ENCODE measurements around the gene ANKMY1. TPM values are rescaled to one million over a fixed set of nuclear protein-coding genes. Genes with fewer than 3 reads are reported as not detected.

The ANKMY1 gene
- total and polyA plus RNA-seq, 12 donors: 1.9 to 15.6 (median 5.3) TPM

GRCh38 chr2:240601831-240602160, 44.0 kb upstream of the ANKMY1 start:
- WGBS, 2 donors: 92 to 94% methylated on average over 11 of the region's 11 CpGs
- Histone ChIP-seq H3K36me3 (peaks cover 0 to 49% (median 8%) of the 10 kb centered on the region in 9 donors), H3K27me3 (no peaks in the 10 kb centered on the region), H3K9me3 (no peaks in the 10 kb centered on the region), H3K27ac (no peak overlapping the region), H3K4me1 (peaks cover 0 to 18% (median 10%) of the 10 kb centered on the region in 9 donors), H3K4me3 (no peak overlapping the region)
- DNase-seq (no peak), ATAC-seq (no peak)
- TF ChIP-seq, protein P1, sequence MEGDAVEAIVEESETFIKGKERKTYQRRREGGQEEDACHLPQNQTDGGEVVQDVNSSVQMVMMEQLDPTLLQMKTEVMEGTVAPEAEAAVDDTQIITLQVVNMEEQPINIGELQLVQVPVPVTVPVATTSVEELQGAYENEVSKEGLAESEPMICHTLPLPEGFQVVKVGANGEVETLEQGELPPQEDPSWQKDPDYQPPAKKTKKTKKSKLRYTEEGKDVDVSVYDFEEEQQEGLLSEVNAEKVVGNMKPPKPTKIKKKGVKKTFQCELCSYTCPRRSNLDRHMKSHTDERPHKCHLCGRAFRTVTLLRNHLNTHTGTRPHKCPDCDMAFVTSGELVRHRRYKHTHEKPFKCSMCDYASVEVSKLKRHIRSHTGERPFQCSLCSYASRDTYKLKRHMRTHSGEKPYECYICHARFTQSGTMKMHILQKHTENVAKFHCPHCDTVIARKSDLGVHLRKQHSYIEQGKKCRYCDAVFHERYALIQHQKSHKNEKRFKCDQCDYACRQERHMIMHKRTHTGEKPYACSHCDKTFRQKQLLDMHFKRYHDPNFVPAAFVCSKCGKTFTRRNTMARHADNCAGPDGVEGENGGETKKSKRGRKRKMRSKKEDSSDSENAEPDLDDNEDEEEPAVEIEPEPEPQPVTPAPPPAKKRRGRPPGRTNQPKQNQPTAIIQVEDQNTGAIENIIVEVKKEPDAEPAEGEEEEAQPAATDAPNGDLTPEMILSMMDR (IDR thresholded peaks at IDR 0.05): no peak
- intact Hi-C loops (cut with DNase I): loop anchor here in 1 of 10 donors (5.0 kb wide), 1 partner anchor 241 kb away; no protein-coding TSS in a partner anchor

GRCh38 chr2:240601061-240601830, 43.5 kb upstream of the ANKMY1 start:
- intact Hi-C loops (cut with DNase I): loop anchor here in 1 of 10 donors (5.0 kb wide), 1 partner anchor 241 kb away; no protein-coding TSS in a partner anchor
- H3K4me1 ChIP-seq: peaks cover 0 to 21% (median 11%) of the 10 kb centered on the region in 9 donors
- no peaks in the 10 kb centered on the region for H3K9me3 ChIP-seq
- no peak for ATAC-seq
- no peak overlapping the region for H3K27ac ChIP-seq
- WGBS, 2 donors: 81 to 87% methylated on average over 20 of the region's 20 CpGs
- H3K4me3 ChIP-seq: no peak overlapping the region
- H3K27me3 ChIP-seq: no peaks in the 10 kb centered on the region
- peaks cover 0 to 54% (median 8%) of the 10 kb centered on the region in 9 donors for H3K36me3 ChIP-seq
- TF ChIP-seq, protein P1 (IDR thresholded peaks at IDR 0.05): no peak
- peak in 1 of 2 donors; percentile 8 for DNase-seq

DNA sequence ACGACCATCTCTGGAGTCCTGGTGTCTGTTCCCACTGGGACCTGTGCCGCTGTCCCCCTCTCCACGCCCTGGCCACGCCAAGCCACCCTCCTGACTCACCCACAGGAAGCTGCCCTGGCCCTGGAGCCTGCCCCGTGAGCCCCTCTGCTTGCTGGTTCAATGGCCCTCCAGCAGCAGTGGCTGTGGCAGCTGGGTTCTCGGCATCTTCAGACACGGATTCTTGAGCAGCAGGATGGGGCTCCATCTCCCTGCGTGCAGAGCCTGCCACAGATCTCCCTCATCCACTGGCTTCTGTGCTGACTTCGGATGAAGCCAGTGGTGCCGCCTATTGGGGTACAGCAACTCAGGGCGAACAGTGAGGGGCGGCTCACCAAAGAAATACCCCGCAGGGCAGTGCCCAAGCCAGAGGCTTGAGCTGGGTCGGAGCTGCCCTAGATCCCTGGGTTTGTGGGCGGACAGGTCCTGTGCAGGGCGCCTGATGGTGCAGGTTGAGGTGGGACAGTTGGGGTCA, 42.7 kb upstream of the ANKMY1 start:
- H3K27ac ChIP-seq: no peak overlapping the region
- peaks cover 0 to 29% (median 16%) of the 10 kb centered on the region in 9 donors for H3K4me1 ChIP-seq
- H3K27me3 ChIP-seq: no peaks in the 10 kb centered on the region
- intact Hi-C loops (cut with DNase I): loop anchor here in 1 of 10 donors (5.0 kb wide), 1 partner anchor 242 kb away; no protein-coding TSS in a partner anchor
- H3K9me3 ChIP-seq: no peaks in the 10 kb centered on the region
- ATAC-seq: no peak
- peak in 1 of 2 donors; percentile 3 for DNase-seq
- TF ChIP-seq, protein P1 (IDR thresholded peaks at IDR 0.05): no peak
- 95 to 96% methylated on average over 16 of the region's 16 CpGs for WGBS, 2 donors
- no peak overlapping the region for H3K4me3 ChIP-seq
- peaks cover 0 to 60% (median 8%) of the 10 kb centered on the region in 9 donors for H3K36me3 ChIP-seq

DNA sequence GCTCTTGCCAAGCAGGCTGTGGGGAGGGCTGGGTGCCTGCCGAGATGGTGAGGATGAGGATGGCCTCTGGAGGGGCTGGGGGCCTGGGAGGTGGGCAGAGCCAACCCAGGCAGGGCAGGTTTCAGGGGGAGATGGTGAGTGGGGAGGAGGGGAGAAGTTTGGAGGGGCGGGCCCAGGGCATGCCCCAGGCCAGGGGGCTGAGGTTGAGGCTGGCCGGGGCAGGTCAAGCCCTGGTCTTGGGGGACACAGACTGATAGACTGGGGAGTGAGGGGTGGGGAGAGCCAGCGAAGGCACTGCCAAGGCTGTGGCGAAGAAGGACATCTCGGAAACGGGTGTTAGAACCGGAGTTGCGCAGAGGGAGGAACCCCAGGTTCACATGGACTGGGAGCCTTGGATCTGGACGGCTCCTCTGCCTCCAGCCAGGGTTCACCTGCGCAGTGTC, 41.4 kb upstream of the ANKMY1 start:
- intact Hi-C loops (cut with DNase I): loop anchor here in 1 of 10 donors (5.0 kb wide), 1 partner anchor 37 kb away; the partner anchor contains the start of gene DUSP28
- H3K27ac ChIP-seq: no peak overlapping the region
- no peak for ATAC-seq
- peaks cover 0 to 35% (median 17%) of the 10 kb centered on the region in 9 donors for H3K4me1 ChIP-seq
- 95 to 97% methylated on average over 11 of the region's 11 CpGs for WGBS, 2 donors
- DNase-seq: no peak
- H3K4me3 ChIP-seq: no peak overlapping the region
- H3K36me3 ChIP-seq: peaks cover 0 to 69% (median 8%) of the 10 kb centered on the region in 9 donors
- TF ChIP-seq, protein P1 (IDR thresholded peaks at IDR 0.05): no peak
- H3K9me3 ChIP-seq: no peaks in the 10 kb centered on the region
- H3K27me3 ChIP-seq: no peaks in the 10 kb centered on the region
